ENCODE results near the gene ST8SIA1. TPM values are rescaled to one million over a fixed set of nuclear protein-coding genes. Genes with fewer than 3 reads are reported as not detected.

ST8SIA1 gene
- total and polyA plus RNA-seq, 10 donors = 1.7 to 12.2 (median 5.0) TPM

DNA sequence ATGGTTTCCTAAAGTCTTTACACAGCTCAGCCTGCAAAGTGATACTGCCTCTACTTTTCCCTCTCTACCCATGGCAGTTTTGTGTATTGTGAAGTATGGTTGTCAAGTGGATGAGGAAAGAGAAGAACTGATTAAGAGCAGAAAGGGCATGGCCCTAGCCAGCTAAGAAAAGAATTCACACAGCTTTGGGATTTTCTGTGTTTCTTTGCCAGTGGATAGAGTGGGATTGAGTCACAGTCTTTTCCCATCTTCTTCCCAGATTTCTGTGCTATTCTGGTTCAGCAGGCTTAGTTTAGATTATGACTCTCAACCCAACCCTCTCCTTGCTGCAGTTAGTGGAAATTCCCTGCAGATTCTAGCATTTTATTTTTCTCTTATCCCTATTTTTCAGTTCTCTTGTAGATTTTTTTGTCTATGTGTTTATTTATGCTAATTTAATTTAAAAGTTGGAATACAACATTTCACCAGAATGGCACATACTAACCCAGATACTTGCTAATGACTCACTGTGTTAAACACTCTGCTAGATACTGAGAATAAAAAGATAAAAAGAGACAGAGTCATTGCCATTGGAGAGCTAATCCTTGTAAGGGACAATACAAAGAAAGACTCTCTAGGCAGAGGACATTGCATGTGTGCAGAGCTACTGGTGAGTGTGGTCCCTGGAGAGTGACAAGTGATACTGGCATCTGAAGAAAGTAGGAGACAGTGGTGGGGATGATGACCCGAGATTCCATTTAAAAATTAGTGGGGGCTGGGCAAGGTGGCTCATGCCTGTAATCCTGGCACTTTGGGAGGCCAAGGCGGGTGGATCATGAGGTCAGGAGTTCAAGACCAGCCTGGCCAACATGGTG, 106.3 kb downstream of the ST8SIA1 start:
- no peak overlapping the region for H3K27ac ChIP-seq
- 71 to 86% (median 77%) methylated on average over 2 of the region's 2 CpGs for WGBS, 5 donors
- no peak for DNase-seq
- TF ChIP-seq POLR2AphosphoS5 (IDR thresholded peaks at IDR 0.05) (no peak), POLR2A (IDR thresholded peaks at IDR 0.05) (no peak)
- TF ChIP-seq, protein P1, sequence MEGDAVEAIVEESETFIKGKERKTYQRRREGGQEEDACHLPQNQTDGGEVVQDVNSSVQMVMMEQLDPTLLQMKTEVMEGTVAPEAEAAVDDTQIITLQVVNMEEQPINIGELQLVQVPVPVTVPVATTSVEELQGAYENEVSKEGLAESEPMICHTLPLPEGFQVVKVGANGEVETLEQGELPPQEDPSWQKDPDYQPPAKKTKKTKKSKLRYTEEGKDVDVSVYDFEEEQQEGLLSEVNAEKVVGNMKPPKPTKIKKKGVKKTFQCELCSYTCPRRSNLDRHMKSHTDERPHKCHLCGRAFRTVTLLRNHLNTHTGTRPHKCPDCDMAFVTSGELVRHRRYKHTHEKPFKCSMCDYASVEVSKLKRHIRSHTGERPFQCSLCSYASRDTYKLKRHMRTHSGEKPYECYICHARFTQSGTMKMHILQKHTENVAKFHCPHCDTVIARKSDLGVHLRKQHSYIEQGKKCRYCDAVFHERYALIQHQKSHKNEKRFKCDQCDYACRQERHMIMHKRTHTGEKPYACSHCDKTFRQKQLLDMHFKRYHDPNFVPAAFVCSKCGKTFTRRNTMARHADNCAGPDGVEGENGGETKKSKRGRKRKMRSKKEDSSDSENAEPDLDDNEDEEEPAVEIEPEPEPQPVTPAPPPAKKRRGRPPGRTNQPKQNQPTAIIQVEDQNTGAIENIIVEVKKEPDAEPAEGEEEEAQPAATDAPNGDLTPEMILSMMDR (IDR thresholded peaks at IDR 0.05 in 8 of 11, conservative IDR thresholded peaks at IDR 0.05 in 3 of 11) = no peak
- no peaks in the 10 kb centered on the region for H3K9me3 ChIP-seq
- no peak overlapping the region for H3K4me3 ChIP-seq
- no peaks in the 10 kb centered on the region for H3K27me3 ChIP-seq (replicated peaks in 1 of 7)
- intact Hi-C loops (cut with DNase I; ENCODE audit: low total_unique reads) = no loop called here
- no peaks in the 10 kb centered on the region for H3K36me3 ChIP-seq
- H3K4me1 ChIP-seq = no peaks in the 10 kb centered on the region

DNA sequence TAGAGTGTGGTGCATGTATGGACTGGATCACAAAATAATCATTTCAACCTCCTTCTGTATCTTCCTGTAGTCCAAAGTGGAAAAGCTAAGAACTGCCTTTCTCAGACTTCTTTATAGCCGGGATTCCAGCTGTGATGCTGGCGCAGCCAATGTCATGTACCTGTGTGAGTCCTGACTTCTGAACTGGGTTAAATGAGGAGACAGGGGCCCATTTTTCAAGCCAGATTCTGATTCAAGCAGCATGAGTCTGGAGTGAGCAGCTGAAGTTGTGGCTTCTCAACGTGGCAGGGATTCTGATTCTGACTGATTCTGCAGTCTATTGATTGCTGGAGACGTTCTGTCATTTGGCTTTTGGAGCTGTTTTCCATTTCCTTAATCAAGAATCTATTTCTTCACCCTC, 111.2 kb downstream of the ST8SIA1 start:
- Histone ChIP-seq H3K27ac (no peak overlapping the region), H3K36me3 (no peaks in the 10 kb centered on the region), H3K9me3 (no peaks in the 10 kb centered on the region), H3K4me3 (no peak overlapping the region), H3K27me3 (replicated peaks in 1 of 7) (no peaks in the 10 kb centered on the region), H3K4me1 (no peaks in the 10 kb centered on the region)
- no peak for DNase-seq
- TF ChIP-seq, protein P1 (IDR thresholded peaks at IDR 0.05 in 8 of 11, conservative IDR thresholded peaks at IDR 0.05 in 3 of 11) = no peak
- TF ChIP-seq POLR2AphosphoS5 (IDR thresholded peaks at IDR 0.05) (no peak), POLR2A (IDR thresholded peaks at IDR 0.05) (no peak)
- intact Hi-C loops (cut with DNase I; ENCODE audit: low total_unique reads) = no loop called here
- 75 to 87% (median 78%) methylated on average over 4 of the region's 4 CpGs for WGBS, 5 donors

DNA sequence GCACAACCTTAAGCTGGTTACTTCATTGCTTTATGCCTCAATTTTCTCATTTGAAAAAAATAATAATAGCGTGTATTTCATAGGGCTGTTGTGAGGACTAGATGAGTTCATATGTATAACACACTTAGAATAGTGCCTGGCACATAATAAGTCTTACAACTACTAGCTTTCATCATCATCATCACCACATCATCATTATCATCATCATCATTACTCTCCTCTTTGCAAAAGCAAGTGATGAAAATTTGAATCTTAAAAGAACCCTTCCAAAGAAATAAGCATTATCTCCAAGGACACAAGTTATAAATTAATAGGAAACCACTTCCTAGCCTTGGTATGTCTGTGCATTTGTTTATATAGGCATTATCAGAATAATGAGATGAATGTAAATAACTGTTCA, 117.0 kb downstream of the ST8SIA1 start:
- Histone ChIP-seq H3K4me1 (no peaks in the 10 kb centered on the region), H3K27ac (no peak overlapping the region), H3K9me3 (peaks cover 0 to 8% (median 0%) of the 10 kb centered on the region in 8 donors), H3K27me3 (replicated peaks in 1 of 7) (no peaks in the 10 kb centered on the region), H3K36me3 (no peaks in the 10 kb centered on the region), H3K4me3 (no peak overlapping the region)
- DNase-seq = no peak
- 81 to 94% (median 91%) methylated on average over 1 of the region's 1 CpG for WGBS, 5 donors
- TF ChIP-seq POLR2AphosphoS5 (IDR thresholded peaks at IDR 0.05) (no peak), POLR2A (IDR thresholded peaks at IDR 0.05) (no peak)
- TF ChIP-seq, protein P1 (IDR thresholded peaks at IDR 0.05 in 8 of 11, conservative IDR thresholded peaks at IDR 0.05 in 3 of 11) = no peak
- intact Hi-C loops (cut with DNase I; ENCODE audit: low total_unique reads) = no loop called here

DNA sequence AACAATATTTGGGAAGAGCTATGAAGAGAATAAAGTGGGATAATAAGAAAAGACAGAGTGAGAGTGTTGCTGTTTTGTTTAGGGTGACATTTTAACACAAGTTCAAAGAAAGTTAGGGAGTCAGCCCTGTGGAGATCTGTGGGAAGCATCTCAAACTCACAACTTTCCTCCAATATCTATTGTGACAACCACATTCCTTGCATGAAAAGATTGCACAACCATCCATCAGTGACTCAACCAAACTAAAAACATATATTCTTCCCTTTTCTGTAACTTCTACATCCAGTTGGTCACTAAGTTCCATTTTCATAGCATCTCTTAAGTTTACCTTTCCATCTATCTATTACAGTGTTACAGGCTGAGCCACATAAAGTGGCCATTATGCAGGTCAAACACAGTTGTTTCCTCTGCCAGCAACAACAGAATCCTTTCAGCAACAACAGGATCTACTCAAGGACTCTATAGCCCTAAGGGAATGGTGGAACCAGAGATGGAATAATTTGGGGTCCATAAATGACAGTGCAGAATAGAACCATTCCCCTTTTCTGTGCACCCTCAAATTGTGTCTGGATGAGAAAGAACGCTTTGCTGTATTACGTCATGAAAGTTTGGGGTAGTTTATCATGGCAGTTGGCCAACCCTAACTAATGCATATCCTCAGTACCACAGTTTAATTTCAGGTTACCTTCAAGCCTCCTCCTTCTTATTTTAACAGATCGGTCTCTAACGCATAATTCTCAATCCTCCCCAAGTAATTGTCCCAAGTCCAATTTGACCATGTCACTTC, 118.8 kb downstream of the ST8SIA1 start:
- H3K4me1 ChIP-seq = no peaks in the 10 kb centered on the region
- no peak overlapping the region for H3K4me3 ChIP-seq
- H3K9me3 ChIP-seq = peaks cover 0 to 8% (median 0%) of the 10 kb centered on the region in 8 donors
- WGBS, 5 donors = 91 to 94% (median 92%) methylated on average over 4 of the region's 4 CpGs
- no peak for DNase-seq
- H3K27ac ChIP-seq = no peak overlapping the region
- H3K36me3 ChIP-seq = no peaks in the 10 kb centered on the region
- no peak for TF ChIP-seq POLR2AphosphoS5 (IDR thresholded peaks at IDR 0.05)
- TF ChIP-seq, protein P1 (IDR thresholded peaks at IDR 0.05 in 8 of 11, conservative IDR thresholded peaks at IDR 0.05 in 3 of 11) = no peak
- no peak for TF ChIP-seq POLR2A (IDR thresholded peaks at IDR 0.05)
- intact Hi-C loops (cut with DNase I; ENCODE audit: low total_unique reads) = no loop called here
- no peaks in the 10 kb centered on the region for H3K27me3 ChIP-seq (replicated peaks in 1 of 7)
